T-helper 2 cell treated with Interferon-gamma antibody and Interleukin-4, amounts not matched to agents 5 μg/mL and 100 μg/mL, for 36 hours (primary cell): Measurements from ENCODE around the gene PLK3.
"Not testable (repeated sequence)": the region's sequence is repeated elsewhere in the genome, so short reads cannot be mapped to it uniquely, and the experiment has no call there.

Experiments
- DNase-seq: peaks from one replicate; pipeline ENCODE4 v3.0.0; 2021; ENCODE audit warnings: low spot score
- H3K27ac Mint-ChIP-seq: one replicate; pipeline ENCODE4 v1.8.0; 2021; ENCODE audit warnings: mild to moderate bottlenecking, mixed read lengths
- H3K27me3 Mint-ChIP-seq: one replicate; pipeline ENCODE4 v1.8.0; 2021; ENCODE audit warnings: low read depth, mixed read lengths
- H3K36me3 Mint-ChIP-seq: one replicate; pipeline ENCODE4 v1.8.0; 2021; ENCODE audit warnings: low read depth, mixed read lengths
- H3K4me1 Mint-ChIP-seq: one replicate; pipeline ENCODE4 v1.8.0; 2021; ENCODE audit warnings: low read depth, mixed read lengths
- H3K4me3 Mint-ChIP-seq: one replicate; pipeline ENCODE4 v1.8.0; 2022; ENCODE audit warnings: mild to moderate bottlenecking, moderate library complexity, mixed read lengths
- H3K9me3 Mint-ChIP-seq: one replicate; pipeline ENCODE4 v1.8.0; 2021; ENCODE audit warnings: mixed read lengths

Gene PLK3

DNA sequence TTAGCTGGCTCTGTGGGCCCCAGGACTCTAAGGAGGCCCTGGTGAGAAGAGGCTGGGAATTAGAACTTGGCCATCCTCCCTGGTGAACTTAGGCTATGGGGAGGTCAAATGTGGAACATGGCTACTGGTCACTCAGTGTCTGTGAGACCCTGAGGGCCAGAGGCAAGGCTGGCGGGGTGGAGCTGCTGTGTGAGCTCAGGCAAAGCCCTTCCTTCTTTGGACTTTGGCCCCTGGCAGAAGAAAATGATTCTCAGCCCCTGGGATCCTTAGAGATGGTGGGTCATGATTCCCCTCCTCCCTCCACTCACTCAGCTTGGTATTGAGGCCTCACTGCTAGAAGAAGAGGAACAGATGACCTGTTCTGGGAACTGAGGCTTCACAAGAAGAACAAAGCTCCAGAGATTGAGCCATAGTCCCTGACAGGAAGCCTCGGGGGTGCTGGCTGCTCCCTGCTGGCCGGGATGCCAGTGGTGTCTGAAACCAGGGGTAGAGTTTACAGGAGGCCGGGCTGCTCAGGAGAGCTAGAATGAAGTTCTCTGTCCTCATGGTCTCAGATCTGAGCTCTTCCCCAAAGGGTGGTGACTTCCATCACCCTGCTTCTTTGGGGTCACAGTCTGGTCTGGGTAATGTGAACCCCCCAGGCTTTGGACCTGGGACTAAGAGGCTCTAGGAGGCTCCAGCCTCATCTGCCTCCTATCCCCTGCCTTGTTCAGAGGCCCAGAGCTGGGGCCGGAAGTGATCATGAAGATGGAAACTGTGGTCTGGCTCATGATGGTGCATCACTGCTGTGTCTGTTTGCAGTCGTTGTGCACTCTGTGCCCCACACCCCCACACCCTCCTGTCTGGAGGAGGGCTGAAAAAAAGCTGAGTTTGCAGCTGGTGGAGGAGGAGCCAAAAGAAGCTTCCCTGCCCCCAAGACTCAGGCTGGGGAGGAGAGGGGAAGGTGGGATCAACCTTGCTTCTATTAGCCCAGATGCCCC is 9.1 kb downstream of the PLK3 start:
- H3K27me3 Mint-ChIP-seq = no peaks in the 10 kb centered on the region
- H3K4me3 Mint-ChIP-seq = peak overlapping the region; percentile 79
- H3K9me3 Mint-ChIP-seq = no peaks in the 10 kb centered on the region

DNA sequence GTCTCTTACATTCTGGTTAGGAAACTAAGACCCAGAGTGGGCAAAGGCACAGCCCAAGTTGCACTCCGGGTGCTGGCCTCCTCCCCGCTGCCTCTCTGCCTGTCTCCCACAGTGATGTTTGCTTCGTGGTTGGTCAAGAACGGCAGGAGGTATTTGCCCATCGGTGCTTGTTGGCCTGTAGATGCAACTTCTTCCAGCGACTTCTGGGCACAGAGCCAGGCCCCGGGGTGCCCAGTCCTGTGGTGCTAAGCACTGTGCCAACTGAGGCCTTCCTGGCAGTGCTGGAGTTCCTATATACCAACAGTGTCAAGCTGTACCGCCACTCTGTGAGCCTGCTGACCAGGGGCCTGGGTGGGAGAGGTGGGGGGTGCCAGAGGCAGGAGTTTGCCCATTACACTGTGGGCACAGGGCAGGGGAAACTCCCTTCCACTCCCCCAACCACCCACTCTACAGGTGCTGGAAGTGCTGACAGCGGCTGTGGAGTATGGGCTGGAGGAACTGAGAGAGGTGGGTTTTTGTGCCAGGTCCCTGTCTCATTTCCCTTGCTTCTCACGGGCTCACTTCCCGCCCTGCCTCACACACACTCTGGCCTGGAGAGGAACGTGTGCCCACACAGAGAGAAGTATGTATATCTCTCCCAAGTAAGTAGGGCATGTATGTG is 10.1 kb downstream of the PLK3 start:
- Mint-ChIP-seq H3K27me3 (no peaks in the 10 kb centered on the region), H3K27ac (peak overlapping the region; percentile 99), H3K4me3 (peak overlapping the region; percentile 79), H3K9me3 (no peaks in the 10 kb centered on the region), H3K36me3 (peaks cover 52% of the 10 kb centered on the region), H3K4me1 (peaks cover 66% of the 10 kb centered on the region)
- DNase-seq = peak; percentile 35

More for the DNA sequence above, 9.1 kb downstream of the PLK3 start:
- peak overlapping the region; percentile 99 for H3K27ac Mint-ChIP-seq
- DNase-seq = peak; percentile 92
- peaks cover 55% of the 10 kb centered on the region for H3K36me3 Mint-ChIP-seq
- H3K4me1 Mint-ChIP-seq = peaks cover 62% of the 10 kb centered on the region

DNA sequence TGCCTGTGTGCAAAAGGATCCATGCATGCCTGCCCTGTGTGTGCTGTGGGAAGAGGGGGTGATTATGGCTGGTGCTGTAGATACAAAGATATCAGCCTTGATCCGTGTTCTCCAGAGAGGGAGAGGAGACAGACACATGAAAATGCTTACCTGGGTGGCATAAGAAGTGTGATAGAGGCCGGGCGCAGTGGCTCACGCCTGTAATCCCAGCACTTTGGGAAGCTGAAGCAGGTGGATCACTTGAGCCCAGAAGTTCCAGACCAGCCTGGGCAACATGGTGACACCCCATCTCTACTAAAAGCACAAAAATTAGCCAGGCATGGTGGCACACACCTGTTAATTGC is 10.6 kb downstream of the PLK3 start:
- H3K27ac Mint-ChIP-seq = peak overlapping the region; percentile 99
- H3K36me3 Mint-ChIP-seq = peaks cover 51% of the 10 kb centered on the region
- not testable (repeated sequence) for H3K9me3 Mint-ChIP-seq, H3K27me3 Mint-ChIP-seq, DNase-seq
- H3K4me3 Mint-ChIP-seq = peak overlapping the region; percentile 79
- H3K4me1 Mint-ChIP-seq = peaks cover 67% of the 10 kb centered on the region

DNA sequence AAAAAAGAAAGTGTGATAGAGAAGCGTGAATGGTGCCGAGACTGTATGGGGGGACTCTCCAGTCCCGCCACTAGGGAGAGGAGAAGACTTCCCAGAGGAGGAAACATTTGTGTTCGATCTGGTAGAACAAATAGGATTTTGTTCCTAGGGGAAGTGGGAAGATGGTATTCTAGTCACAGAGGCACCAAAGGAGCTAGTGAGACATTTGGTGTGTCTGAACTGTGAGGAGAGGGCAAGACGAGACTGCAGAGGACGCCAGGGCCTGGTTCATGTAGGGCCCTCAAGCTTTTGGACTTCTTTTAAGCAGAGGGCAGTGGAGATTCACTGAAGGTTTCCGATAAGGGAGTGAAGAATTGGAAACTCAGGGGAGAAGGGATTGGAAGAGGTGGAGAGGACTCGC is 11.1 kb downstream of the PLK3 start:
- H3K36me3 Mint-ChIP-seq = peaks cover 52% of the 10 kb centered on the region

DNA sequence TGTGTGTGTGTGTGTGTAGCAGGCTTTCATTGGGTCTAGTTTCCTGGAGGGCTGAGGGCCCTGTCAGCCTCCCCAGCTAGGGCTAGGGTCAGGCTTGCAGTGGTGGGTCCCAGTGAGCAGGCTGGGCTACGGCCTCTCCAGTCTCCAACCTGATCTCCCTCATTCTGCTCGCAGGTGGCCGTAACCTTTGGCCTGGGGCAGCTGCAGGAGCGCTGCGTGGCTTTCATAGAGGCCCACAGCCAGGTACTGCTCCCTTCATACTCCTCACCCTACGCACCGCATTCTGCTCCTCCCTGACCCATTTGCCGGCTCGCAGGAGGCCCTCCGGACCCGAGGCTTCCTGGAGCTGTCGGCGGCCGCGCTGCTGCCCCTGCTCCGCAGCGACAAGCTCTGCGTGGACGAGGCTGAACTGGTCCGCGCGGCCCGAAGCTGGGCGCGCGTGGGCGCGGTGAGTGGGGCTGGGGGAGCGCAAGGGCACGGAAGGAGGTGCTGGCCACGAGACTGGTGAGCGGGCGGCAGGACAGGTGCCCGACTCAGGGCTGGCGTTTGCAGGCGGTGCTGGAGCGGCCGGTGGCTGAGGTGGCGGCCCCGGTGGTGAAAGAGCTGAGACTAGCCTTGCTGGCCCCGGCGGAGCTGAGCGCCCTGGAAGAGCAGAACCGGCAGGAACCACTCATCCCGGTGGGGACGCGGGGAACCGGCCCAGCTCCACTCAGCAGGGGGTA is 12.8 kb downstream of the PLK3 start:
- peak overlapping the region; percentile 99 for H3K27ac Mint-ChIP-seq
- H3K4me1 Mint-ChIP-seq = peaks cover 56% of the 10 kb centered on the region
- DNase-seq = no peak
- no peak overlapping the region for H3K4me3 Mint-ChIP-seq
- no peaks in the 10 kb centered on the region for H3K9me3 Mint-ChIP-seq
- no peaks in the 10 kb centered on the region for H3K27me3 Mint-ChIP-seq
- H3K36me3 Mint-ChIP-seq = peaks cover 39% of the 10 kb centered on the region

More for the DNA sequence above, 11.1 kb downstream of the PLK3 start:
- Mint-ChIP-seq H3K4me1 (peaks cover 67% of the 10 kb centered on the region), H3K27ac (peak overlapping the region; percentile 99), H3K4me3 (peak overlapping the region; percentile 6), H3K9me3 (no peaks in the 10 kb centered on the region), H3K27me3 (no peaks in the 10 kb centered on the region)
- DNase-seq = no peak

DNA sequence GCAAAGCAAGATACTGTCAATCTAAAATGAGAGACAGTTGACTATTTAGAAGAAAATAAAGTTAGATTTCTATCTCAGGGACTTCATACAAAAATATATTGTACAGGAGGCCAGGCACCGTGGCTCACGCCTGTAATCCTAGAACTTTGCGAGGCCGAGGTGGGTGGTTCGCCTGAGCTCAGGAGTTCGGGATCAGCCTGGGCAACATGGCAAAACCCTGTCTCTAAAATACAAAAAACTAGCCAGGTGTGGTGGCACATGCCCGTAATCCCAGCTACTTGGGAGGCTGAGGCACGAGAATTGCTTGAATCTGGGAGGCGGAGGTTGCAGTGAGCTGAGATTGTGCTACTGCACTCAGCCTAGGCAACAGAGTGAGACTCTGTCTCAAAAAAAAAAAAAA is 15.7 kb downstream of the PLK3 start:
- H3K9me3 Mint-ChIP-seq, DNase-seq, H3K27ac Mint-ChIP-seq, H3K27me3 Mint-ChIP-seq: not testable (repeated sequence)
- Mint-ChIP-seq H3K4me1 (peaks cover 46% of the 10 kb centered on the region), H3K4me3 (peak overlapping the region; percentile 78), H3K36me3 (peaks cover 33% of the 10 kb centered on the region)

DNA sequence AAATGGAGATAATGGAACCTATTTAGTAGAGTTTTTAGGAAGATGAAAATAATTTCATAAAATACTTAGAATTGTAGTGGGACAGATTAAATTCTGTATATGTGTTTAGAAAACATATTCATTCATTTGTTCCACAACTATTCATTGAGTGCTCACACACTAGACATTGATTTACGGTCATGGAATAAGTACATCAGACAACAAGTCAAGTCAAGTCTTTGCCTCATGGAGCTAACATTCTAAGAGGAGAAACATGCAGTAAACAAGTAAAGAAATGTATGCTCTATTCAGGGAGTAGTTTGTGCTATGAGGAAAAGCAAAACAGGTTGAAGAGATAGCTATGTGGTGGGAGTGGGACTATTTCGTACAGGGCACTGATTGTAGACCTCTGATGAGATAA is 17.1 kb downstream of the PLK3 start:
- no peak for DNase-seq
- H3K9me3 Mint-ChIP-seq = no peaks in the 10 kb centered on the region
- H3K27me3 Mint-ChIP-seq = no peaks in the 10 kb centered on the region
- peak overlapping the region; percentile 32 for H3K4me3 Mint-ChIP-seq
- H3K27ac Mint-ChIP-seq = peak overlapping the region; percentile 53
- peaks cover 27% of the 10 kb centered on the region for H3K36me3 Mint-ChIP-seq
- peaks cover 36% of the 10 kb centered on the region for H3K4me1 Mint-ChIP-seq

DNA sequence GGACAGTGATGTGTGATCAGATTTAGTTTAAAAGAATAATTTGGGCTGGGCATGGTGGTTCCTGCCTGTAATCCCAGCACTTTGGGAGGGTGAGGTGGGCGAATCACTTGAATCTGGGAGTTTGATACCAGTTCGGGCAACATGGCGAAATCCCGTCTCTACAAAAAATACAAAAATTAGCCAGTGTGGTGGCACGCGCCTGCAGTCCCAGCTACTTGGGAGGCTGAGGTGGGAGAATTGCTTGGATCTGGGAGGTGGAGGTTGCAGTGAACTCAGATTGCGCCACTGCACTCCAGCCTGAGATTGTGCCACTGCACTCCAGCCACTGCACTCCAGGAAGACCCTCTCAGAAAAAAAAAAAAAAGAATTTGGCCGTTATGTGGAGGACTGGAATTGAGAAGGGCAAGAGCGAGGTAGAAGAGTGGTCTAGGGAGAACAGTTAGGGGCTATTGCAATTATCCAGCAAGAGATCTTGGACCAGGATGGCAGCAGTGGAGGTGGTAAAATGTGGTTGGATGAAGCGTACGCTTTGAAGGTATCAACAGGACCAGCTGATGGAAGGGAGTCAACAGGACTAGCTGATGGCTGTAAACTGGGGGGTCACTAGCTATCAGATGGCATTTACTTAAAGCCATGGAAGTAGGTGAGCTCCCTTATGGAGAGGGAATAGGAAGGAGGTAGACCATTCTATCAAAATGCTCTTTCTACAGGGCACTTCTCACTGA is 17.8 kb downstream of the PLK3 start:
- no peaks in the 10 kb centered on the region for H3K27me3 Mint-ChIP-seq
- H3K4me3 Mint-ChIP-seq = peak overlapping the region; percentile 74
- DNase-seq = no peak
- peaks cover 23% of the 10 kb centered on the region for H3K36me3 Mint-ChIP-seq
- peak overlapping the region; percentile 98 for H3K27ac Mint-ChIP-seq
- H3K4me1 Mint-ChIP-seq = peaks cover 34% of the 10 kb centered on the region
- no peaks in the 10 kb centered on the region for H3K9me3 Mint-ChIP-seq

DNA sequence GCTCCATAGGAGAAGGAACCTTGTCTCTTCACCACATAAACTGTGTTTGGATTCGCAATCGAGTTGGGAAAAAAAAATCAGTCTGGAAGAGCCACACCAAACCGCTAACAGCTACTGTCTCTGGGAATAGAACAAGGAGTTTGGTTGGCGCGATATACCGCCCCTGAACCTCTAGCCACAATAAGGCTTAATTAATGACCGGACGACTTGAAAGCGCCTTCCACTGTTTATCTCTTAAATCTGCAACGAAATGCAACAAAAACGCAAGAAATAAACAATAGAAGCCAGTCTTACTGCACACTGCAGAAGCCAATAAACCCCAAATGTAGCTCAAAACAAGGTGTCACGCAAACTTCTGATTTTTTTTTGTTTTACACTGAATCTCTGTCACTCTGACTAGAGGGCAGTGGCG is 19.0 kb downstream of the PLK3 start:
- no peak for DNase-seq
- Mint-ChIP-seq H3K4me3 (peak overlapping the region; percentile 87), H3K9me3 (no peaks in the 10 kb centered on the region), H3K27me3 (no peaks in the 10 kb centered on the region), H3K36me3 (peaks cover 16% of the 10 kb centered on the region), H3K27ac (peak overlapping the region; percentile 98), H3K4me1 (peaks cover 32% of the 10 kb centered on the region)

DNA sequence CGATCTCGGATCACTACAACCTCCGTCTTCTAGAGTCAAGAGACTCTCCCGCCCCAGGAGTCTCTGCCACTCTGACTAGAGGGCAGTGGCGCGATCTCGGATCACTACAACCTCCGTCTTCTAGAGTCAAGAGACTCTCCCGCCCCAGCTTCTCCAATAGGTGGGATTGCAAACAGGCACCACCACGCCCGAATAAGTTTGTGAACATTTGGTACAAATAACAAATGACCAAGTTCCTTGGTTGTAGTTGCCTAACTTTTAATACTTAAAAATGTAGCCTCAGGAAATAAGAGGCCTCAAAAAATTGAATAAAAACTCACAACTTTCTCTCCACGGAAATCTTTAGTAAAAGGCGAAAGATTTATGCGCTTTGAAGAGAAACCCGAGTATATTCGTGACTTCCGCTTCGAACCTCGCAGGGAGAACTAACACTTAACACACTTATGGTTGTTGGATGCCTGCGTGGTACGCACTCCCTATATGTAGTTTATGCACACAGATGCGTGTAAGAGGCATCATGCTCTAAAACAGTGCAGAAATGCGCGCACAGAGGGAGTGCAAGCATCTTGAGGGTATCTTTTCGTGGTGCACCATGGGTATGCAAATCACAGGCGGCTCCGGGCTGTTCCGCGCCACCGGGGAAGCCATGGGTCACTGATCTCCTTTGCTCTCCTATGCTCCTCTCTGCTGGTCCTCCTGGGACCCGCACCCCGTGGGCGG is 19.6 kb downstream of the PLK3 start:
- Mint-ChIP-seq H3K9me3 (no peaks in the 10 kb centered on the region), H3K27ac (peak overlapping the region; percentile 98), H3K27me3 (no peaks in the 10 kb centered on the region)

DNA sequence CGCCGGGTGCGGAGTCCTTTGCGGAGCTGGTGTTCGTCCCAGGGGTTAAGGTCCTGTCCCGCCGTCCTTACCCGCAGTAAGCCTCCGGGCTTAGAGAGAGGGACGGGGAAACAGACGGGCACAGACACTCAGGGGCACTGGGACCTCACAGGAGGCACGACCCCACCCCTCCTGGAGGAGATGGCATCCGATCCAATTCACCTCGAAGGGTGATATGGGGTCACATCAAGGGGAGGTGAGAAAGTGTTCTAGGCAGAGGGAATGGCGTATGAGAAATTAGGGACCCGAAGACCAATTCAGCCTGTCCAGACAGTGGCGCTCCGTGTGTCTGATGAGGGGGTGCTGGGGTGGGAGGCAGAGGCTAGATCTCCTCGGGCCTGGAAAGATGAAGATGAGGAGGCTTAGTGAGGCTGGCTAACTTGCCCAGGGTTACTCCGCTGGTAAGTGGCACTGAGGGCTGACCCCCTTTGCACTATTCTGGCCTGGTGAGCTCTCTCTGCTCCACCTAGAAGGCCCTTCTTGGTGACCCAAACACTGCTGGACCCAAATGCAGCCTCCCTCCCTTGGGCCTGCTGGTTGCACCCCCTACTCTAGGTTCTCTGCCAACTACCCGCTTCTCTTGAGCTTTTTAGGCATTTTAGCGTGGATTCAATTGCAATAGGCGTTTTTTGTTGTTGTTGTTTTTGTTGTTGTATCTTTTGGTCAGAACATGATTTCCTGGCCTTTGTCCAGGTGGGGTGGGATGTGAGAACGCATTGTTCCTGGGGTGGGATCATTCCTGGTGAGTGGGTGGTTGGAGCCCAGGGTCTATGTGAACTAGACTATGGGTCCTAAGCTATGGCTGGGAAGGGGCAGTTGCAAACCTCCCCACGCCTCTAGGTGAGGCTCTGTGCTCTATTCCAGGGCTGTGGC is 20.4 kb downstream of the PLK3 start:
- Mint-ChIP-seq H3K27me3 (no peaks in the 10 kb centered on the region), H3K4me1 (peaks cover 25% of the 10 kb centered on the region), H3K27ac (peak overlapping the region; percentile 98), H3K9me3 (no peaks in the 10 kb centered on the region), H3K4me3 (peak overlapping the region; percentile 87), H3K36me3 (peaks cover 7% of the 10 kb centered on the region)
- DNase-seq = no peak

More for the DNA sequence above, 19.6 kb downstream of the PLK3 start:
- Mint-ChIP-seq H3K4me3 (peak overlapping the region; percentile 87), H3K36me3 (peaks cover 15% of the 10 kb centered on the region), H3K4me1 (peaks cover 31% of the 10 kb centered on the region)
- DNase-seq = peak; percentile 84

DNA sequence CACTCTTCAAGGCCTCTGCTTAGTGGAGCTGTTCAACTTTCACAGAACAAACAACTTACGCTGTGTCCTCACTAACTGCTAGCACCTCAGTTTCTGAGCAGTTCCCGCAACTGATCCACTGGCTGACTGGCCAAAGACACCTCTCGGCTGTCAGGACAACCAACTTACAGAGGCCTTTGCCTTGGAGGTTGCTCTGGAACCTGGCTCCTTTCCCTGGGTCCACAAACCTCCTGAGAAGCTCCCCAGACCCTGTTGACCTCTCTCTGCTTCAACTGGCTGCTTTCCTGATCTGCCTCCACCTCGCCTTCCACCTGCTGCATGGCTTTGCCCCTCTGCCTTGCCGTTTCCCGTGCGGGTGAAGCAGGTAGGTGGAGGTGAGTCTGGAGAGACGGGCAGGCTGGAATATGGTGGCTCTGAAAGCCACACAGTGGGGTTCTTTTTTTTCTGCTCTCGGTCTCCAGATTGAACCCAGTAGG is 21.1 kb downstream of the PLK3 start:
- peak overlapping the region; percentile 50 for H3K27ac Mint-ChIP-seq
- H3K4me3 Mint-ChIP-seq = peak overlapping the region; percentile 87
- no peak for DNase-seq
- no peaks in the 10 kb centered on the region for H3K9me3 Mint-ChIP-seq
- H3K27me3 Mint-ChIP-seq = no peaks in the 10 kb centered on the region
- H3K4me1 Mint-ChIP-seq = peaks cover 27% of the 10 kb centered on the region
- H3K36me3 Mint-ChIP-seq = peaks cover 3% of the 10 kb centered on the region
